HG03103 (cell line): ENCODE results near the gene KCTD21.
A peak's percentile ranks its signal among the peaks of the same experiment; 100 is the strongest.
"Not testable (repeated sequence)": the region's sequence is repeated elsewhere in the genome, so short reads cannot be mapped to it uniquely, and the experiment has no call there.

ENCODE experiments used
- ATAC-seq: cut with Tn5 transposase; IDR thresholded peaks from one replicate; pipeline ENCODE4 v1.9.1; 2021; ENCODE audit warnings: low read depth; ENCODE audit not compliant: unreplicated experiment

Gene KCTD21

GRCh38 chr11:78188286-78189173, at the start of gene KCTD21, which contains the start of gene USP35:
KCTD21 (minus strand) TSS chr11:78188626; CDS start chr11:78174554, 14,072 bp downstream.
USP35 (plus strand) TSS chr11:78188919; CDS start chr11:78196246, 7,327 bp downstream.
- peak; percentile 93 for ATAC-seq

GRCh38 chr11:78237293-78238046, 49.0 kb upstream of the KCTD21 start:
- no peak for ATAC-seq

- ATAC-seq = no peak
These were observed 45.6 kb upstream of the KCTD21 start for GRCh38 chr11:78234006-78234405.

- ATAC-seq = not testable (repeated sequence)
These were observed 44.6 kb upstream of the KCTD21 start for GRCh38 chr11:78233046-78233445.

- ATAC-seq = no peak
These were observed 43.6 kb upstream of the KCTD21 start for GRCh38 chr11:78231962-78232501.

GRCh38 chr11:78230161-78230877, 41.9 kb upstream of the KCTD21 start:
- ATAC-seq = no peak

GRCh38 chr11:78229106-78229505, 40.7 kb upstream of the KCTD21 start:
- no peak for ATAC-seq

GRCh38 chr11:78228467-78228866, 40.0 kb upstream of the KCTD21 start:
- ATAC-seq = no peak

- no peak for ATAC-seq
These were observed 39.5 kb upstream of the KCTD21 start for GRCh38 chr11:78227921-78228320.

- no peak for ATAC-seq
These were observed 38.6 kb upstream of the KCTD21 start for GRCh38 chr11:78226684-78227680.

- no peak for ATAC-seq
These were observed 36.5 kb upstream of the KCTD21 start for GRCh38 chr11:78224906-78225420.

GRCh38 chr11:78224506-78224905, 36.1 kb upstream of the KCTD21 start:
- no peak for ATAC-seq

GRCh38 chr11:78223320-78223954, 35.0 kb upstream of the KCTD21 start:
- ATAC-seq = peak; percentile 71

GRCh38 chr11:78222726-78223125, 34.3 kb upstream of the KCTD21 start:
- ATAC-seq = not testable (repeated sequence)

GRCh38 chr11:78221396-78222315, 33.2 kb upstream of the KCTD21 start:
- ATAC-seq = no peak

GRCh38 chr11:78220218-78221157, 32.1 kb upstream of the KCTD21 start:
- no peak for ATAC-seq
